GOT3 (cell line): ENCODE results near the gene YIF1A.
"Not testable (repeated sequence)": the region's sequence is repeated elsewhere in the genome, so short reads cannot be mapped to it uniquely, and the experiment has no call there.

Experiments
- DNase-seq: peaks from one replicate; lab custom pipeline; 2025; ENCODE audit warnings: mixed read lengths; lab: John Stamatoyannopoulos, UW

The YIF1A gene

GRCh38 chr11:66286699-66287098, 2.2 kb downstream of the YIF1A start:
- DNase-seq, result no peak

GRCh38 chr11:66285250-66285947, 3.5 kb downstream of the YIF1A start:
- no peak for DNase-seq

- no peak for DNase-seq
Observed at GRCh38 chr11:66284526-66285078, 4.3 kb downstream of the YIF1A start.

- DNase-seq, result no peak
Observed at GRCh38 chr11:66283461-66284105, 5.4 kb downstream of the YIF1A start.

GRCh38 chr11:66282468-66283455, 6.2 kb downstream of the YIF1A start:
- peak; percentile 72 for DNase-seq

- no peak for DNase-seq
Observed at GRCh38 chr11:66281776-66282467, 7.0 kb downstream of the YIF1A start.

DNA sequence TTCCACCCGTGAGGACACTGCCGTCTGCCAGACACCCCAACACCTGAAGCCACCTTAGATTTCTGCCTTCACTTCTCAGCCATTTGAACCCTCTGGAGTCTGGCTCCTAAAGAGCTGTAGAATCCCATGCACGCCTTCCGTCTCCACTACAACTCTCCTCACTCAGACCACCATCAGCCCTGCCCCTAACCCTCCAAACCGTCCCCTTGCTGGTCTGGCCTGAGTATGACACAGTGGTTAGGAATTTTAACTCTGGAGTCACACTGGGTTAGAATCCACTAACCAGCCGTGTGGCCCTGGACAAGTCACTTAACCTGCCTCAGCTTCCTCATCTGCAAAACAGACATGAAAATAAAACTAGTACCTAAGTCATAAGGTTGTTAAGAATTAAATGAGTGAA, 7.9 kb downstream of the YIF1A start:
- DNase-seq, result no peak

DNA sequence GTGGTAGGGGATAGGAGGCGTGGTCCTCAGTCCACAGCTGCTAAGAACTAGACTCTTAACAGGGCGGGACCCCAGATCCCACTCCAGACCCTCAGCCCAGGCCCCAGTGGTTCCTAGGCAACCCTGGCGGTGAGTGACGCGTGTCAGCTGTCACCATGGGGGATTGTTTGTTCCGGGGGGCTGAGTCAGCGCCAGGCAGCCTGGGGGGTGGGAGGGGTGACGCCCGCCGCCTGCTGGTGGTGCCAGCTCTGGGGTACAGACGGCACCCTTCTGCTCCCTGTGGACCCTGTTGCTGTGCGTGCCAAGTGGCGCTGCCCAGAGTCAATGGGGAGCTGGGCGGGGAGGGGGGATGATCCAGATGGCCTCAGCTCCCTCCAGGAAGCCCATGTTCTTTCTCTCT, 8.5 kb downstream of the YIF1A start:
- no peak for DNase-seq

- DNase-seq, result no peak
Observed at GRCh38 chr11:66279092-66279734, 9.7 kb downstream of the YIF1A start.

DNA sequence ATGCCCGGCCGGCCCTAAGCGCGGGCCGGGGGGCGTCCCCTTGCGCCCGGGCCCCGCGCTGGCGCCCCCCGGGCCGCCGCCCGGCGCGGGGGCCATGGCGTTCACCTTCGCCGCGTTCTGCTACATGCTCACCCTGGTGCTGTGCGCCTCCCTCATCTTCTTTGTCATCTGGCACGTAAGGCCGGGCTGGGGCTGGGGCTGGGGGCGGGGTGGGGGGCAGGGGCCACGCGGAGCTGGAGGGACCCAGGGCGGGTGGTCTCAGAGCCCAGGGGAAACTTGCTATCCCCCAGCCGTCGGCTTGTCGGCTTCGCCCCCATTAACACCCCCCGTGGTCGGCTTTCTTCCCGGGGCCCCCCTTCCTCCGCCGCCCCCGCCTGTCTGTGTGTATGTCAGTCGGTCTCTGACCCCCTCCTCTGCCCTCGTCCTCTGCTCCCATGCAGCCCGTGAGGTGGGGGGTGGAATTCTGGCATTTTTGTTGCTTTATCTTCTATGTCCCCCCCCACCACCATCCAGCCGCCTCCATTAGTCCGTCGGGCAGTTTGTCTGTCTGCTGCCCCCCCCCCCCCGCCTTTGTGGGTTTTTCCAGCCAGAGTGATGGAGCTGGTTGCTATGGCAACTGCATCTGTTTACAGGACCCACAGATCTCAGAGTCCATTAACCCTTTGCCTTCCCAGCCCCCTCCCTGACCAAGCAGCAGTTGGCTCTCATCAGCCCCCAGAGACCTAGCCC, 10.4 kb downstream of the YIF1A start:
- no peak for DNase-seq

DNA sequence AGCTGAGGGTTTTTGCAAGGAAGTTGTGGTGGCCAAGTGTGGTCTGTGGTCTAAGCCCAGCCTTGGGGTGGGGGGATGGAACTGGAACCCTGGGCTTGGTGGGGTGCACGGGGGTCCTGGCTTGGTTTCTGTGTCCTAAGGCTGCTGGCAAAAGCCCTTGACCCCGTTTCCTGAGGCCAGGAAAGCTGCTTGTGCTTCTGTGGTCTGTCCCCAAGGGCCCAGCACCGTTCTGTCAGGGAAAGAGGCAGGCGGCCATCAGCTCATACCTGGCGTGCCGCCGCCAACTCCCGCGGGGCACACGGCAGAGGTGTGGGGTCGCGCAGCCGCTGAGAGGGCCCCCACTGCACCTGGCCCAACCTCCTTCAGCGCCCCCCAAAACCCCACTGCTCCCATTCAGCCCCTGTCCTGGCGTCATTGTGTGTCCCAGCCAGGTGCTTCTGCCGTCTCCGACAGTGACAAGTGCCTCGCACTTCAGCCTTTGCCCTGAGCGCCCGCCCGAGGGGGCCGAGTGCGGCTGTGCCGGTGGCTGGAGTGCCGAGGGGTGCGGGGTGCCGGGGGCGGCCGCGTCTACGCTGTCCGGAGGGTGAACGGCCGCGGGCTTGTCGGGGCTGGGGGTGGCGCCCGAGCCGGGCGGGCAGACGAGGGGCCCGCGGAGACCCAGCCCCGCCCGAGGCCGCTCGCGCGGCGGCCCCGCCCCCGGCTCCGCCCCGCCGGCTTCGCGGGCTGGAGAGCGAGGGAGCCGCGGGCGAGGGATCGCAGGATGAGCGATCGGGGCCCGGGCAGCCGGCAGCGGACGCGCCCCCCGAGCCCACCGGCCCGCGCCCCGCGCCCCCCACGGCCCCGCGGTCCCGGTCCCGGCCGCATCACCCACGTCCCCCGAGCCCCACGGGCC, 11.2 kb downstream of the YIF1A start, which contains the start of gene CNIH2:
CNIH2 (plus strand) TSS at position 705 of the 892 bp plus-strand sequence. CDS start 282 bp downstream, outside the sequence.
- DNase-seq, result no peak

DNA sequence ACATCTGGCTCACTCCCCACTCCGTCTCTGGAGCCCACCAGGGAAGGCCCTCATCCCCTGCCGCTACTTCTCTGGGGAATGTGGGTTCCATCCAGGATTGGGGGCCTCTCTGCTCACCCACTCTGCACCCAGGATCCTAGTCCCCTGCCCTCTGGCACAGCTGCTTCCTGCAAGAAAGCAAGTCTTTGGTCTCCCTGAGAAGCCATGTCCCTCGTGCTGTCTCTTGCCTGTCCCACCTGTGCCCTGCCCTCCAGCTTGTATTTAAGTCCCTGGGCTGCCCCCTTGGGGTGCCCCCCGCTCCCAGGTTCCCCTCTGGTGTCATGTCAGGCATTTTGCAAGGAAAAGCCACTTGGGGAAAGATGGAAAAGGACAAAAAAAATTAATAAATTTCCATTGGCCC, 11.9 kb downstream of the YIF1A start:
- not testable (repeated sequence) for DNase-seq

- not testable (repeated sequence) for DNase-seq
Observed at GRCh38 chr11:66276619-66277018, 12.3 kb downstream of the YIF1A start.

- DNase-seq, result no peak
Observed at GRCh38 chr11:66275984-66276612, 12.8 kb downstream of the YIF1A start.

- no peak for DNase-seq
Observed at GRCh38 chr11:66275396-66275795, 13.5 kb downstream of the YIF1A start.

DNA sequence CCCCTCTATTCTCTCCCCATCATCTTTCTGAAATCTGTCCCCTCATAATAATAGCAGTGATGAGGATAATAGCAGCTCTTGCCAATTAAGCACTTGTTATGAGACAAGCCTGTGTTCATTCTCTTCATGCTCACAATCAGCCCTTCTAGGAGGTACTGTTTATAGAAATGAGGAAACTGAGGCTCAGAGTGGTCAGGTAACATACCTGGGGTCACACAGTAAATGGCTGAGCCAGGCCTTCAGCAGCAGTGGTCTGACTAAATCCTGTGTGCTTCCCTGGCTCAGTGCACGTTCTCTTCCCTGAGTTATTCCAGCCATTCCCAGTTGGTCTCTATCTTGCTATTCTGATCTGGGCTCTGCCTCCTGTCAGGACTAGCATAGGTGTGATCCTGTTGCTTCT, 14.7 kb downstream of the YIF1A start:
- DNase-seq, result no peak

- no peak for DNase-seq
Observed at GRCh38 chr11:66272596-66272995, 16.3 kb downstream of the YIF1A start.

GRCh38 chr11:66271816-66272215, 17.1 kb downstream of the YIF1A start:
- no peak for DNase-seq
